GM18498 (cell line): ENCODE results near the gene PPP2R2D.
A peak's percentile ranks its signal among the peaks of the same experiment; 100 is the strongest.
"Not testable (repeated sequence)": the region's sequence is repeated elsewhere in the genome, so short reads cannot be mapped to it uniquely, and the experiment has no call there.

Experiments
- ATAC-seq: cut with Tn5 transposase; IDR thresholded peaks from one replicate; pipeline ENCODE4 v1.9.1; 2021; ENCODE audit warnings: mild to moderate bottlenecking, moderate library complexity; ENCODE audit not compliant: unreplicated experiment

Gene PPP2R2D

DNA sequence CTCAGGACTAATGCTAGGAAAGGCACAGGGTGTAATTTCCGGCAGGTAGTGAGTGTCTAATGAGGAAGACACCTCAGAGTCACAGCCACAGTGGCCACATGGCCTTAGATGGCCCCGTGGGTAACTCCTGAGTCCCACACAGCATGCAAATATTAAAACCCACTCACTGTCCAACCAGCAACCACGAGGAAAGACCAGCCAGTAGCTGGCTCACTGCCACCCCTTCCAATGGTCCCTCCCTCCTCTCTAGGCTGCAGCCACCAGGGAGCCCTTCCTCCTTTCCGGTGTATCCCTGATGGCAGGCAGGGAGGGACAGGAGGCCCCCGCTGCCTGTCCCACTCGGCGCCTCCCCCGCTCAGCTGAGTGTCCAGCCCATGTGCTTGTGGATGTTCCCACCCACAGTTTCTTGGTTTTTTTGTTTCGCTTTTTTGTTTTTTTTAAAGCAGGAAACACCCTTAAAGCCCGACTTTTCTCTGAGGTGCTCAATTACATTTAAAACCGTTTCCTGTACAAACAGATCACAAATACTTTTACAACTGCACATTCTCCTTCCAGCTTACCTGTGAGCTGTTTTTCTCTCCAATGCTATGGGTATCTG, 71.8 kb downstream of the PPP2R2D start:
- peak; percentile 57 for ATAC-seq

DNA sequence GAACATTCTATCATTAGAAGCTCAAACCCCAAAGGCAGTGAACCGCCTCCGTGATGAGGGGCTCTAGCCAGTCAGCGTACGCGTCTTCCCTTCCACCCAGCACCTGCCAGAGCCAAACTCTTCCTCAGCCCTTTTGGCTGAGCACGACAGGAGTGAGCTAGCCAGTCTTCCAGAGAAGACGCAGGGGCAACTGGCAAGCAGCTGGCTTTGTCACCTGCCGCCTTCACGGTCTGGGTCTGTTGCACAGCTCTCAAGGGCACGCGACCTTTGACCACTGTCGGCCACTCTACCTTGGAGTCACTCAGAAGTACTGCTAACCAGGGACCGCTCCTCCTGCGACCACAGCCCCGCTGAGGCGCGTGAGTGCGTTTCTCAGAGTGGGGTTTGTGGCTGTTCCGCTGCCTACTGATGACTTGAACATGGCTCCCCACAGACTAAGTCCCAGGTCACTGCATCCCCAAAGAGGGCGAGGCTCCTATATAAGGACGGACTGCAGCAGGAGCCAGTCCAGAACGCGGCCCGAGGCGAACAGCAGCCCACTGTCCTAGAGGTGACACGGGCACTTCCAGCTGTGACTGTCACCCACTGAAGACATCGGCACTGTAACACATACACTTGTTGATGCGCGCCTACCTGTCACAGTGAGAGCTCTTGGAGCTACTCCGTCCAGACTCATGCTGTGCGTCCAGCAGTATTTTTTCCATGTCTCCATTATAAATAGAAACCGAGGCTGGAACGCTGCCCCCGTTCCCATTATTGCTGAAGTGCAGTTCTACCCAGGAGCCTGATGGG, 72.5 kb downstream of the PPP2R2D start:
- no peak for ATAC-seq

DNA sequence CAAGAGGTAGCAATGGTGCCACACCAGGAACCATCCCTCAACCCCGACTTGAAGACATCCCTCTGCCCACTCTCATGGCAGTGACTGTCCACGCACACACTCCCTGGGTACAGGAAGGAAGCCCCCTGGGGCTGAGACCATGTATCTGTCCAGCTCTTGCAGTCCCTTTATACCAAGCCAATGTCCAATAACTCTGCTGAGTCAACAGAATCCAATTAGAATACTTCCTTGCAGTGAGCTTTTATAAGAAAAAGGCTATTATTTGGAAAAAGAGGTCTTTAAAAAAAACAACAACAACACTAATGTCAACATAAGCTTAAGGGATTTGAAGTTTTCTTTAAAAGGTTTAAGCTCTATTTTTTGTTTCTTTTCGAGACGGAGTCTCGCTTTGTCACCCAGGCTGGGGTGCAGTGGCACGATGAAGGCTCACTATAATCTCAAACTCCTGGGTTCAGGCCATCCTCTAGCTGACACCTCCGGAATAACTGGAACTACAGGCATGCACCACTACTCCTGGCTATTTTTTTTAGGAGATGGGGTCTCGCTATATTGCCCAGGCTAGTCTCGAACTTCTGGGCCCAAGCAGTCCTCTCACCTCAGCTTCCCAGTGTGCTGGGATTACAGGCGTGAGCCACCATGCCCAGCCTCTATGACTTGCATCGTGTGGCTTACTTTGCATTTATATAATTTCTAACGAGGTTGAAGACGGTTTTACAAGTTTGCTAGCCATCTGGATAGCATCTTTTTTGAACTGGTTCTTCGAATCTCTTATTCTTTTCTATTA, 73.4 kb downstream of the PPP2R2D start:
- ATAC-seq, result no peak

DNA sequence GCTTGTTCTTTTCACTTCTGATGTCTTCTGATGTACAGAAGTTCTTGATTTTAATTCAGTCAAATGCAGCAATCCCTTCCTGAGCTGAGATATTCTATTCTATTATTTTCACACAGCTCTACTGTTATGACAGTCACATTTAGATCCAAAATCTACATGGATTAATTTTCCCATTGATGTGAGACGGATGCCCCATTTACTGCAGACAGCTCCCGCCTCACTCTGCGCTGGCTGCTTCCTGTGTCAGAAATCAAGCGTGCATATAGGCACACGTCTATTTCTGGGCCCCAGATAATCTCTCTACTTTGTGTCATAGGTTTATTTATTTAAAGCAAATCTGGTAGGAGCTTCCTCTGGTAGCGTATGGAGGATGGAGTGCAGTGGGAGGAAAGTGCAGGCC, 74.2 kb downstream of the PPP2R2D start:
- no peak for ATAC-seq

DNA sequence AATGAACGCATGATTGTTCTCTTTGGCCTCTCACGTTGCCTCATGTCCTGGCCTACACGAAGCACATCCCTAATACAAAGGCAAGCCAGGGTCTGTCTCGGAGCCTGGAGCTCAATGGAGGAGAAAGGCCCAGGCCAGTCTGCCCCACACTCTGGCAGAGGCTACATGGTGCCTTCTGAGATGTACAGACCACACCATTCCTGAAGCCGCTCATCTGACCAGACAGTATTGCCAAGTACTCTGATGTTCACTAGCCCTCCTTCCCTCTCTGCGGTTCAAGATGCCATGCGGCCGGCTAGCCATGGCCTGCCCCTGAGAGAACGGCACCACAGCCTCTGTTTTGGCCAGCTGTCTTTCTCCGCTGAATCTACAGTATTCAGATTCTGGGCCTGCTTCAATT, 75.0 kb downstream of the PPP2R2D start:
- ATAC-seq, result no peak

DNA sequence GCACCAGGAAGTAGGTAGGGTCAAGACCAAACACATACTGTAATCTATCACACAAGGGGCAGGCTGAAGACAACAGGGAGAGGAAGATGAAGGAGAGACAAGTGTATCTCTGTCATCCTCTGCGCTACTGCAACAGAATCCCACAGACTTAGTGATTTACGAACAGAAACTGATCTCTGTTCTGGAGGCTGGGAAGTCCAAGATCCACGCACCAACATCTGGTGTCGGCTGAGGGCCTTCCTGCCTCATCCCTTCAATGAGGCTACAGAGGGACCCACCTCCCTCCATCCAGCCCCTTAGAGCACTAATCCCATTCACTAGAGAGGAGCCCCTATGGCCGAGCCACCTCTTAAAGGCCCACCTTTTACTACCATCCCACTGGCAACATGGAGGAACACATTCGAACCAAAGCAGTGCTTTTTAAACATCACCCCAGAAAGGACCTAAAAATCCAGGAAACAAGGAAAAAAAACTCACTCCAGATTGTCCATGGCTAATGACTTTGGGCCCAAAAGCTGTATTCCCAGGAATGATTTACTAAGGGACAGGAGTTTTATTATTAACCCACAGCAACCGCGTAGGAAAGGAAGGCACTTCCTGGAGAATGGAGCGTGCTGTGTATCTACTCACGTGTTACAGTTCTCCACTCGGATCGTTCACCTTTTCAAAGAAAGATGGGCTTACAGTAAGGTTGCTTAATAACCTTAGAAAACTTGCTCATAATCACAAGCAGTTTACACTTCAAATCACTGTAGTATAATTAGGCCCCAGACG, 76.7 kb downstream of the PPP2R2D start:
- ATAC-seq, result no peak

DNA sequence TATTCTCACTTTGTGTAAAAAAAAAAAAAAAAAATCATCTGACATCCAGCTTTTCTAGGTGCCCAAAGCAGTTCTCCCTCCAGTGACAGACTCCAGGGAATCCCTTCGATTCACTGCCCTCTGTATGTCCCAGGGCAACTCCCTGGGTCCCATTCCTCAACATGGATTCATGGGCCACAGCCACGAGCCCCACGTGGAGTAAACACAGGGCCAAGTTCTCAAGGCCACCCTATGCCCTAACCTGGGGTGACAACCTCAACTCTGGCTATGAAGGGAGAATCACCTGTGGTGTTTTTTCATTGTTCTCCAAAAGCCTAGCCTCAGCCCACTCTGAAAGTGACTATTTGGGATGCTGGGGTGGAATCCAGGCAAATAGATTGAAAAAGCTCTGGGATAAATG, 77.6 kb downstream of the PPP2R2D start:
- no peak for ATAC-seq

DNA sequence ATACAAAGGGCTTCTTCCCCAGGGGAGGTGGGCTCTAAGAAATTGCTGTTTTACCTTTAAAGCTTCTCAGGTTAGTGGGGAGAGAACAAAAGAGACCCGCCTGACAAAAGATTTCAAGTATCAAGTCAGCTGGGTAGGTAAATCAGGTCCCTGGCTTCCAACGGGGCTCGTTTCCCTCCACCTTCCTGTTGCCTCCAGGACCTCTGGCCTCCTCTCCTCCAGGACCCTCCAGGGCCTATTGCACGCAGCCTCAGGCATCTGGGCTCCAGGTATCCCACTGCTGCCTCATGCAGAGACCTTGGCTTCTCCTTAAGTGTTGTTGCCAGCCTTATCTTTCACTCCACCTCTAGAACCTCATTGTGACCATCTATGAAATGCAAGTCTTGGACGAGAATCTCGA, 78.0 kb downstream of the PPP2R2D start:
- no peak for ATAC-seq

DNA sequence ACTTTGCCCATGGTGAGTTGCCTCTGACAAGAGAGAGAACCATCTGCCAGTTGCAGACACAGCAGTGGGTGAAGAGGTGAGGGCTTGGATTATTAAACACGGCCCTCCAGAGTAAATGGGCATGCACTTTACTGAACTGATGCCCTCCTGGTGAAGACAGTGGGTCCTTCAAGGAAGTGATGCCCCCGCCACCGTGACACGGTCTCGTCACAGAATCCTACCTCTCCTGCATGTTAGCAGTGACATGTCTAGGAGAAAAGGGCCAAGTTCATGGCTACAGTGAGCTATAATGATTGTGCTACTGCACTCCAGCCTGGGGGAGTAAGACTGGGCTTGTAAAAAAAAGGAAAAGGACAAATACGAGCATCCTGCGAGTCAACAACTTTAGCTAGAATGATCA, 78.5 kb downstream of the PPP2R2D start:
- no peak for ATAC-seq

DNA sequence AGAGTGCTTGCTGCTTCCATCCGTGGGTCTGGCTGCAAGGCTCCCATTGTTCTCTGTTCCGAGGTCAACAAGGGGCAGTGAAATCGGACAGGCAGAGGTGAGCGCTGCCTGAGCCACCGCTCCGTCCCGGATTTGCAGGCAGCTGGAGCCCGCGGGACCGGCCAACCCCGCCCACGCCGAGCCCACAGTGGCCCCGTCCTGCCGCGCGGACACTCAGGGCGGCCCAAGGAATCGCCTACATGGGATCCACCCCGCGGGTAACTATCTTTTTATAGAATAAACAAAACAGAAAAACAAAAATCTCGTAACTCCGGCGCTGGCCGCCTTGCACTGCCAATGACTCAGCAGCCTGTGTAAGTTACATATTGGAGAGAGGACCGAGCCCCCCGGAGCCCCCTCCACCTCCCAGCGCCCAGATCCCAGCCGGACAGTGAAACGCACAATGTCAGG, 79.0 kb downstream of the PPP2R2D start:
- no peak for ATAC-seq

DNA sequence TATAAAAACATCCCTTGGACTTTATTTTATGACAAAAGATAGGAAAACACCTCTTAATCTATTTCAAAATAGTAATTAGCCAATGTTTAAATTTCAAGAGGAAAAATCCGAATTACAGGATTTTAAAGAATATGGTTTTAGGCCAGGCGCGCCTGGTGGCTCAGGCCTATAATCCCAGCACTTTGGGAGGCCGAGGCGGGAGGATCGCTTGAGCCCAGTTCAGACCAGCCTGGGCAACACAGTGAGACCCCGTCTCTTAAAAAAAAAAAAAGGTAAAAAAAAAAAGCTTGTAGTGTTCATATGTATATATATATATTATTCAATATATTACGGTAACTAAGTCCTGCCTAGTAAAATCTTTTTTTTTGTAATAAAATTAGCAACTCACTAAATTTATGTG, 79.5 kb downstream of the PPP2R2D start:
- no peak for ATAC-seq

DNA sequence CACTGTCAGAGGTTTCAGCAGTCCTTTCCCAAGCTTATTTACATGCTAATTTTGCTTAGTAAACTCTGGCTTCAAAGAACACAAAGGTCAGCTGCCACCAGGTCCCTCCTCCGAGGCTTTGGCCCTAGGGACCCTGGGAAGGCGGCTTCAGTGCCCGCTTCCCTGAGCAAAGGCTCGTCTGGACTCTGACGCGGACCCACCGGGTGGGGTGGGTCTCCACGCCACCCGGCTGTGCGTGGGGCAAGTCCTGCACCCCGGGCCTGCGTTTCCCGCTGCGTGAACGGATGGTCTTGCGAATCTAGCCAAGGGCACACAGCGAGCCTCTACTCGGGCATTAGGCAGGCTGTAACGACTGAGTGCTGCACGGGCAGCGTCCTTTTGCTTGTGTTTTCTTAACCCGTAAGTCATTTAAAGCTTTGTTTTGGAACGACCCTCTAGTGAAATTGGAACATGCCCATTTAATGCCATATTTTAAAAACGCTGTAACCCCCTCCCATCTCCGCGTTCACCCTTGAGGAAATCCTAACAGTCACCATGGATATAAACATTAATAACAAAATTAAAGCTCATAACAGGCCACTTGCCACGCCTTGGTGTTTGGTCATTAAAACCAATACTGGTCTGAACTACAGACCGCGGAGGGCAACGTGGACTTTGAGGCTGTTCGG, 80.1 kb downstream of the PPP2R2D start:
- ATAC-seq, result no peak

DNA sequence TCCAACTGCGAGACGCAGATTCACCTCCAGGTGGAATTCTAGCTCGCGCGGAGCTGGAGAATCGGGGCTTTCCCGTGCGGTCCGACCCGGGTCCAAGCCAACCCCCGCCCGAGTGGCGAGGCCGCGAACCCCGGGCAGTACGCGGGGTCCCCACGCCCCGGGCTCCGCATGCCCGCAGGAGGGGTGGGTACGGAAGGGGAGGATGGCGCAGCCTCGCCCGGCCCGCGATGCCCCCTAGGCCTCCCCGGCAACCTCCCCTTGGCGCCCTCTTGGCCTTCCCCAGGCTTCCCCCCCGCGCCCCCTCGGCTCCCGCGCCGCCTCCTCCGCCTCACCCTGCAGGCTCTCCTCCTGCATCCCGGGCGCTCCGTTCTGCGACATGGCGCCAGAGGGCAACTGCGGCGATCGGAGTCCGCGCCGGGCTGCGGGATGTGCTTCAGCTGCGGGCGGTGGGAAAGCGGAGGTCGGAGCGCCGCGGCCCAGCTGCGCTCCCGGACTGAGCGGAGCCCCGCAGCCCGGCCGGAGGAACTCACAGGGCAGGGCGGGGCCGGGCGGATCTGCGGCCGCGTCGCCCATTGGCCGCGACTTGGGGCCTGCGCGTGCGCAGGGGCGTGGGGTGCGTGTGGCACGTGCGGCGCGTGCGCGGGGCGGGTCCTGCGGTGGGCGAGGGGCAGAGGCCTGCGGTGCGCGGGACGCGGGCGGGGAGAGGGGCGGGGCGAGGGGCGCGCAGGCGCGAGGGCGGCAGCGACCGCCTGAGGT, 80.8 kb downstream of the PPP2R2D start, which contains the start of gene BNIP3:
Gene BNIP3, minus strand, starts transcription at position 495 of the 756 bp plus-strand sequence. Its CDS starts 117 bp downstream, at position 378.
- peak; percentile 92 for ATAC-seq

DNA sequence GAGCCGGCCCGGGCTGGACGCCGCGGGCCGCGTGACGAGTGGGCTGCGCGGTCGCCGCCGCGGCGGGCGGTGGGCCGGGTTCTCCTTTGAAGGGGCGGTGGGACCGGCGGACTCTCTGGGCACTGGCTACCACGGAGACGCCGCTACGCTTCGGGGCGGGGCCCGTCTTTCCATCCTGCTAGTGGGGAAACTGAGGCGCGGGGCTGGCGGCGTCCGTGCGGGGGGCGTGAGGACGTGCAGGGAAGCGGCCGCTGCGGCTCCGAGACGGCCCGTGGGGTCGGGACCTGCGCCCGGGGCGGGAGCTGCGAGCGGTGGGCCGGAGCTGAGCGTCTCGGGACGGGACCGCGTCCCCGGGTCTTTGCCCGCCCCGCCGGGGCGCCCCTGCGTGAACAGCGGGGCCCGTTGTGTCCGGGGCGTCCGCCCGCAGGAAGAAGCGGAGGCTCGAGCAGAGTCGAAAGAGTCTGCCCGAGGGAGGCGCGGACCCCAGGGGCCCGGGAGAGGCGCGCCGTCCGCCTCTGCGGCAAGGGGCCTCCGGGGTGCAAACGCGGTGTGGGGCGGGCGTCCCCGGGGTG, 81.5 kb downstream of the PPP2R2D start:
- ATAC-seq, result peak; percentile 25

DNA sequence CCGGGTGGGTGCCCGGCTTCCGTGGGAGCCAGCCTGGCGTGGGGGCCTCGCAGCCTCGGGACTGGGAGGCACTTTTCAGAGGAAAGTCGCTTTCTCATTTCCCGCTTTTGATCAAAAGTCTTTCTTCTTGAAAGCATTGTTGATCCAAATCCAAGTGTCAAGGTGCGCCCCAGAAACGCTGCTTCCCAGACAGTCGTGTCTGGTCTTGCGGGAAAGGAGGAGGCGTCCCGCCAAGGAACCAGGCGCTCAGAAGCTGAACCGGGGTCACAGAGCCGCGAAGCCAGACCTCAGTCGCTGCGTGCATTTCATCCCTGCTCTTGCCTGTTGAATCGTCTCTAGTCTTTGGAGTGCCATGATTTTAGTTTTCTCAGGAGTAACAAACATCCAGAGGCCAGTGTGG, 82.0 kb downstream of the PPP2R2D start:
- no peak for ATAC-seq

DNA sequence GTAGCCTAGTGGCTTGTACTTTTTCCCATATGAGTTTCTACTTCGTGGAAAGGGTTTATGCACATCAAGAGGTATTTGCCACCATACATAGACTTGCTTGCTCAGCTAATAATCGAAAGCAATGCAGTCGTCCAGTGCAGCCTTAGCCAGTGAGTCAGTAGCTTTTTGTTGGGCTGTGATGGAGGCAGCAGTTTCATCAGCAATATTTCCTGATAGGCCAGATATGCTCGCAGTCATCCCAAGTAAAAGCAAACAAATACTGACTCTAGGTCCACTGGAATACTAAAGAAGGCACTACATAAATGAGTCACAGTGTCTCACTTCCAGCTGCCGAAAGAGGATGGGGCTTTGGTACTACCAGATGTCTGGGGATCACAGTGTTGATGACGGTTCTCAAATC, 83.0 kb downstream of the PPP2R2D start:
- ATAC-seq, result no peak

DNA sequence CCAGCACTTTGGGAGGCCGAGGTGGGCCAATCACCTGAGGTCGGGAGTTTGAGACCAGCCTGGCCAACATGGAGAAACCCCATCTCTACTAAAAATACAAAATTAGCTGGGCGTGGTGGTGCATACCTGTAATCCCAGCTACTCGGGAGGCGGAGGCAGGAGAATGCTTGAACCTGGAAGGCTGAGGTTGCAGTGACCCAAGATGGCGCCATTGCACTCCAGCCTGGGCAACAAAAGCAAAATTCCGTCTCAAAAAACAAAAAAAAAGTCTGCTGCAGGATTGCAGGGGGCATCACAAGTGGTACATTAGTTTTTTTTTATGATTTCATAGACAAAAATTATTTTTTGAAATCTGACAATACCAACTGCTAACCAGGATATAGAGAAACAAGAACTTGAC, 86.0 kb downstream of the PPP2R2D start:
- ATAC-seq, result not testable (repeated sequence)

DNA sequence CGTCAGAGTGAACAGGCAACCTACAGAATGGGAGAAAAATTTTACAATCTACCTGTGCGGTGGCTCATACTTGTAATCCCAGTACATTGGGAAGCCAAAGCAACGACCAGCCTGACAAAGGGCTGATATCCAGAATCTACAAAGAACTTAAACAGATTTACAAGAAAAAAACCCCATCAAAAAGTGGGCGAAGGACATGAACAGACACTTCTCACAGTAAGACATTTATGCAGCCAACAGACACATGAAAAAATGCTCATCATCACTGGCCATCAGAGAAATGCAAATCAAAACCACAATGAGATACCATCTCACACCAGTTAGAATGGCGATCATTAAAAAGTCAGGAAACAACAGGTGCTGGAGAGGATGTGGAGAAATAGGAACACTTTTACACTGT, 86.5 kb downstream of the PPP2R2D start:
- ATAC-seq, result not testable (repeated sequence)

DNA sequence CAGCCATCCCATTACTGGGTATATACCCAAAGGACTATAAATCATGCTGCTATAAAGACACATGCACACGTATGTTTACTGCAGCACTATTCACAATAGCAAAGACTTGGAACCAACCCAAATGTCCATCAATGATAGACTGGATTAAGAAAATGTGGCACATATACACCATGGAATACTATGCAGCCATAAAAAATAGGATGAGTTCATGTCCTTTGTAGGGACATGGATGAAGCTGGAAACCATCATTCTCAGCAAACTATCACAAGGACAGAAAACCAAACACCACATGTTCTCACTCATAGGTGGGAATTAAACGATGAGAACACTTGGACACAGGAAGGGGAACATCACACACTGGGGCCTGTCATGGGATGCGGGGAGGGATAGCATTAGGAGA, 87.0 kb downstream of the PPP2R2D start:
- not testable (repeated sequence) for ATAC-seq
